ENCODE measurements around the gene ENTPD8. TPM values are rescaled to one million over a fixed set of nuclear protein-coding genes. Genes with fewer than 3 reads are reported as not detected.

Gene ENTPD8, protein sequence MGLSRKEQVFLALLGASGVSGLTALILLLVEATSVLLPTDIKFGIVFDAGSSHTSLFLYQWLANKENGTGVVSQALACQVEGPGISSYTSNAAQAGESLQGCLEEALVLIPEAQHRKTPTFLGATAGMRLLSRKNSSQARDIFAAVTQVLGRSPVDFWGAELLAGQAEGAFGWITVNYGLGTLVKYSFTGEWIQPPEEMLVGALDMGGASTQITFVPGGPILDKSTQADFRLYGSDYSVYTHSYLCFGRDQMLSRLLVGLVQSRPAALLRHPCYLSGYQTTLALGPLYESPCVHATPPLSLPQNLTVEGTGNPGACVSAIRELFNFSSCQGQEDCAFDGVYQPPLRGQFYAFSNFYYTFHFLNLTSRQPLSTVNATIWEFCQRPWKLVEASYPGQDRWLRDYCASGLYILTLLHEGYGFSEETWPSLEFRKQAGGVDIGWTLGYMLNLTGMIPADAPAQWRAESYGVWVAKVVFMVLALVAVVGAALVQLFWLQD
- total RNA-seq, result not detected

DNA sequence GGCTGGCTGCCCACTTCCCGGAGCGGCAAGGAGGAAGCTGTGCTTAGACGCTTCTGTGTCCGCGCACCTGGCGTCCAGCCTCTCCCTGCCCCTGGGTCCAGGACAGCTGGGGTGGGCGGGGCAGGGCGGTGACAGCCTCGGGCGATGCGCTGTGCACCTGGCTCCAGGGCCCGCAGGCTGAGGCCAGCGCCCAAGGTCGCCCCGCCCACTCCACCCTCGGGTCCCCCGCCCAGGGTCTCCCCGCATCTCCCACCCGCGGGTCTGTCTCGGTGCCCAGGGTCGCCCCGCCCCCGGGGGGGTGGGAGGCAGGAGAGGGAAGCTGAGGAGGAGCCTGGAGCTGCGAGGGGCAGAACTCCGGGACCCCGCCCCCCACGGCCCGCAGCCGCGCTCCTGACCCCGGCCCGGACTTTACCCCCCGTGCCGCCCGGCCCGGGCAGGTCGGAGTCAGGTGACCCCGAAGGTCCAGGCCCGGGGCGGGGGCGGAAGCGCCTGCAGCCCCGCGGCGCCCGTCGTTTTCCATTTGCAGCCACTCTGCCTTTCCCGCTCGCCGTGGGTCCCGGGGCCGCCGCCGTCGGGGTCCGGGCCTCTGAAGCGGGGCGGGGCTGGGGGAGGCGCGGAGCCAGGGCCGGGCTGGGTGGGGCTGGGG lies at the start of gene ENTPD8:
Gene ENTPD8, minus strand, starts transcription at position 69 of the 646 bp plus-strand sequence. CDS start 3,072 bp downstream, outside the sequence.
- CTCF ChIA-PET, result interaction anchor here (1.1 kb wide), 1 partner anchor 155 kb away, joined by 3 read pairs; no protein-coding TSS in a partner anchor
- no peak for DNase-seq

DNA sequence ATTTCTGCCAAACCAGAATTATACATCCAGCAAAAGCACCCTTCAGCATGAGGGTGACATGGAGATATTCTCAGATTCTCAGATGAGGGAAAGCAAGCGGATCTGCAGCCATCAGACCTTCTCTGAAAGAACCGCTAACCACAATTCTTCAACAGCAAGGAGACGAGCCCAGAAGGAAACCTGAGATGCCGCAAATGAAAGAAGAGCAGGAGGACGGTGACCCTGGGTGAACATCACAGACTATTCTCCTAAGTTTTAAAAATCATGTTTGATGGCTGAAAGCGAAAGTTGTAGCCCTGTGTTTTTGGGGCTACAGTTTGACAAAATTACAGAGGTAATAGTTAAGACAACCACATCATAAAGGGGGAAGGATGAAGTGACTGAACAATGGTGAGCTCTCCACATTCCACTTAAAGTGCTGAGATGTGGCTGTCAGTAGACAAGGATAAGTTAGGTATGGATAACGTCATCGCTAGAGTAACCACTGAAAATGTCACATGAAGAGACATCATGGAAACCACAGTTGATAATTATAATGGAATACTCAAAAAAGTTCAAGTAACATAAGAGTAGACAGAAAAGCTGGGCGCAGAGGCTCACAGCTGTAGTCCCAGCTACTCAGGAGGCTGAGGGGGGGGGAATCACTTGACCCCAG lies 49.5 kb upstream of the ENTPD8 start:
- Mint-ChIP-seq H3K27me3 (no peaks in the 10 kb centered on the region), H3K9me3 (no peaks in the 10 kb centered on the region), H3K27ac (no peak overlapping the region), H3K36me3 (ENCODE audit: low read depth) (no peaks in the 10 kb centered on the region), H3K4me1 (peaks cover 13% of the 10 kb centered on the region), H3K4me3 (no peak overlapping the region)
- POLR2A ChIA-PET, result no interaction called here
- CTCF ChIA-PET, result interaction anchor here (1.1 kb wide), 1 partner anchor 45 kb away, joined by 3 read pairs; no protein-coding TSS in a partner anchor
- no peak for DNase-seq

More for the DNA sequence above, at the start of gene ENTPD8:
- no peak within 1 kb of the TSS for H3K4me3 Mint-ChIP-seq
- H3K27ac Mint-ChIP-seq, result no peak within 1 kb of the TSS
- no peaks in the 10 kb centered on the region for H3K9me3 Mint-ChIP-seq
- POLR2A ChIA-PET, result interaction anchor here (2.1 kb wide), 1 partner anchor 18 kb away, joined by 8 read pairs; the partner anchor contains the start of genes EXD3 and NOXA1
- H3K36me3 Mint-ChIP-seq (ENCODE audit: low read depth), result no peaks in the 10 kb centered on the region
- peaks cover 14% of the 10 kb centered on the region for H3K27me3 Mint-ChIP-seq
- peaks cover 11% of the 10 kb centered on the region for H3K4me1 Mint-ChIP-seq

DNA sequence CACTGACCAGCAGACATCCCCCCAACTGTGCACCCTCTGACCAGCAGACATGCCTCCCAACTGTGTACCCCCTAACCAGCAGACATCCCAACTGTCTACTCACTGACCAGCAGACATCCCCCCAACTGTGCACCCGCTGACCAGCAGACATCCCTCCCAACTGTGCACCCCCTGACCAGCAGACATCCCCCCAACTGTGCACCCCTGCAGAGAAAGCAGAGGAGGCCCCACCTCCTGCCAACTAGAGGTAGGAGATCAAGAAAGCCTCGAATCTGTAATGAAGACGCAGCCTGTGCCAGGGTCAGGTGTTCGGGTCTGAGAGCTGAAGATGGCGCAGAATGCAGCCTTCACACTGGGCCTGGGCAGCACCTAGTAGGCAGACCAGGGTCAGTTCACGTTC lies 47.7 kb upstream of the ENTPD8 start:
- CTCF ChIA-PET, result no interaction called here
- DNase-seq, result no peak
- H3K27me3 Mint-ChIP-seq, result no peaks in the 10 kb centered on the region
- H3K36me3 Mint-ChIP-seq (ENCODE audit: low read depth), result no peaks in the 10 kb centered on the region
- no peak overlapping the region for H3K27ac Mint-ChIP-seq
- H3K9me3 Mint-ChIP-seq, result no peaks in the 10 kb centered on the region
- H3K4me1 Mint-ChIP-seq, result peaks cover 7% of the 10 kb centered on the region
- H3K4me3 Mint-ChIP-seq, result no peak overlapping the region
- POLR2A ChIA-PET, result no interaction called here

DNA sequence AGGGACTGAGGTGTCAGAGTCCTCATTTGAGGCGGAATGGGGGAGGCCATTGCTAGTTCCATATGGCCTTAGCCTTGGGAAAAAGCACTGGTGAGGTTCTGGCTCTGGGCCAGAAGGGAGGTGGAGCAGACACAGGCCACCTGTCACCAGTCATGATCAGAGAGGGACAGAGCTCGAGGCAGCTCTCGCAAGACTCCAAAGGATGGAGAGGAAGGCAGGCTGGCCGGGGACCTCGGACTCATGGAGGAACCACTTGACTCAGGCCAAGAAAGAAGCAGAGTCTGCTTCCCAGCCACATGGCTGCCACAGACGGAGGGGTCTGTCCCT lies 47.1 kb upstream of the ENTPD8 start:
- Mint-ChIP-seq H3K36me3 (ENCODE audit: low read depth) (no peaks in the 10 kb centered on the region), H3K4me1 (peaks cover 7% of the 10 kb centered on the region), H3K27ac (no peak overlapping the region), H3K9me3 (no peaks in the 10 kb centered on the region), H3K4me3 (no peak overlapping the region), H3K27me3 (no peaks in the 10 kb centered on the region)
- no peak for DNase-seq
- POLR2A ChIA-PET, result no interaction called here
- CTCF ChIA-PET, result no interaction called here

DNA sequence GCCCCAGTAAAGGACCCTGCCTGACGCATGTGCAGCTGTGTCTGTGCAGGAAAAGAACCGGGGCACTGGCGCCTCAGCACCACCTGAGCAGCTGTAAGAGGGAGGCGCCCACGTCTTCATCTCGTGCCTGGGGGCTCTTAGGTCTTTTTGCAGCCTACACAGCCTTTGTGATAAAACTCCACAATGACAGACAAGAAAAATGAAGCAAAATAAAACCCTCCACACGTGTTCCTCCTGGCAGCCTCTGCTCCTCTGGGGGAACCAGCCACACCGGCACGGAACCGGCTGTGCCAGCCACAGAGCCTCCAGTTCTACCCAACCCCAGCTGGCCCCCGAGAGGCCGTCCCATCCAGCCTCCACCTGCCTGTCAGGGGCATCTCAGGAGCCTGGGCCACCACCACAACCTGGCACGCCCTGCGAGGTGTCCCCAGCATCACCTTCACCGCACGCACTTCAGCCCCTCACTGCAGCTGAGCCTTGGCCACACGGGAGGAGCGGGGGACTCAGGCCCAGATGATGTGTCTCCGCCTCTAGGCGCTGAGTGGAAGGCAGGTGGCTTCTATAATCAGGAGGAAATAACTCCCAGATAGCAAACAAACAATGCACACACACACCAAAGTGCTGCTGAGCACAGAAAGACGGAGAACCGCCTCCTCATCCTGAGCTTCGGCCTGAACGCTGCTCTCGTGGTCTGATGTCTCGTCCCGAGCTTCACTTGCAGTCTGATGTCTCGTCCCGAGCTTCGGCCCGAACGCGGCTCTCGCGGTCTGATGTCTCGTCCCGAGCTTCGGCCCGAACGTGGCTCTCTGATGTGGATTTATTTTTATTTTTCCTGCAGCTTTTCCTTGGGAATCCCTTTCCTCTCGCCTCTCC lies 46.5 kb upstream of the ENTPD8 start:
- no peaks in the 10 kb centered on the region for H3K36me3 Mint-ChIP-seq (ENCODE audit: low read depth)
- H3K4me1 Mint-ChIP-seq, result peaks cover 7% of the 10 kb centered on the region
- H3K27ac Mint-ChIP-seq, result no peak overlapping the region
- DNase-seq, result no peak
- no peaks in the 10 kb centered on the region for H3K9me3 Mint-ChIP-seq
- no peak overlapping the region for H3K4me3 Mint-ChIP-seq
- ChIA-PET POLR2A (interaction anchor here (0.7 kb wide), 1 partner anchor 17 kb away, joined by 4 read pairs; no protein-coding TSS in a partner anchor), CTCF (no interaction called here)
- no peaks in the 10 kb centered on the region for H3K27me3 Mint-ChIP-seq

DNA sequence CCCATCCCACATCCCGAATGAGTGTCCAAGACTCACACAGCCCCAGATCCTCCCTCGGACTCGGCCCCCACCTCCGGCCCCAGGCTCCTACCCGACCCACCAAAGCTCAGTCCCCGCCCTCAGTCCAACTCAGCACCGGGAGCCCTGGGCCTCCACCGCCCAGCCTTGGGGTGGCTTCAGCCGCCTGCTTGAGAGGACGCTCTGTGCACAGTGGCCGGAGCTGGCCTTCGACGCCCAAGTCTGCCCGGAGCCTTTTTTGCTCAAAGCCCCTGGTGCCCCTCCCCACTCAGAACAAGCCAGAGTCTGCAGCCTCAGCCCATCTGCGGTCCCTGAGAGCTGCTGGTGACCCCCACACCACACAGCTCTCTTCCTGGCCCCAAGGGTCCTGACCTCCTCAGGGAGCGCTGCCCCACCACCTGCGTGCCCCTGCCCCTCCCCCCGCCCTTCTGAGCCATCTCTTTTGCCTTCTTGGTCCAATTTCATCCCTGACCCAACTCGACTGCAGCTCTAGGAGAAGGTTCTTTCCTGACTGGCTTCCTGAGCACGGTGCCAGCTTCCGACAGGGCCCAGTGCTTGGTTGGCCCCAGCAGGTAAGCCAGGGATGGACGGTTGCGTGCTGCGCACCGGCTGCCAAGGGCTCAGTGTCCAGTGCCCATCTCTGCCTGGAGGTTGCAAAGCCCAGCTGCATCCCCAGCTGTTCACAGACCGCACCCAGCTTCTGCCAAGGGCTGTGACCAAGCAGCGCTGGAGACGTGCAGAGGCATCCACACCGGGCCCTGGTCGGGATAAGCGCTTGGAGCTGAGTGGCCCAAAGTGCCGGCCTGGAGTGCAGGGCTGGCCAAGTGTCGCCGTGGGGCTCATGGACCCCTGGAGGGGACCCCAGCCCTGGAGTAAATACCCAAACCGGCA lies 45.6 kb upstream of the ENTPD8 start:
- Mint-ChIP-seq H3K9me3 (no peaks in the 10 kb centered on the region), H3K36me3 (ENCODE audit: low read depth) (no peaks in the 10 kb centered on the region), H3K4me3 (no peak overlapping the region), H3K27ac (no peak overlapping the region), H3K27me3 (no peaks in the 10 kb centered on the region), H3K4me1 (peaks cover 6% of the 10 kb centered on the region)
- CTCF ChIA-PET, result no interaction called here
- POLR2A ChIA-PET, result interaction anchor here (0.7 kb wide), 1 partner anchor 17 kb away, joined by 4 read pairs; no protein-coding TSS in a partner anchor
- no peak for DNase-seq

DNA sequence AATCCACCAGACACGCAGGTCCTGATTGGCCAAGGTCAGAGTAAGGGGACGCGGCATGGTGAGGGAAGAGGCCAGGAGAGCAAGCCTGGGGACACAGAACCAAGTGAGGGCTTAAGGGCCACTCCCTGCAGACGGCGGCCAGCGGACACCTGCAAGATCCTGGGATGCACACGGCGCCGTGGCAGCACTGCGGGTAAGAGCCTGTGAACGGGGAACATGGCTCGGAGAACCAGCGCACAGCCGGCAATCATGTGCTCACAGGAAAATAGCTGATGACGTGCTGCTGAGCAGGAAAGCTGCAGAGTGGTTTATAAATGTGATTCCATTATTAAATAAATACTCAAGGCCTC lies 45.0 kb upstream of the ENTPD8 start:
- no peak overlapping the region for H3K4me3 Mint-ChIP-seq
- POLR2A ChIA-PET, result no interaction called here
- H3K27me3 Mint-ChIP-seq, result no peaks in the 10 kb centered on the region
- CTCF ChIA-PET, result no interaction called here
- no peaks in the 10 kb centered on the region for H3K9me3 Mint-ChIP-seq
- no peak for DNase-seq
- H3K36me3 Mint-ChIP-seq (ENCODE audit: low read depth), result no peaks in the 10 kb centered on the region
- no peak overlapping the region for H3K27ac Mint-ChIP-seq
- H3K4me1 Mint-ChIP-seq, result peaks cover 6% of the 10 kb centered on the region

DNA sequence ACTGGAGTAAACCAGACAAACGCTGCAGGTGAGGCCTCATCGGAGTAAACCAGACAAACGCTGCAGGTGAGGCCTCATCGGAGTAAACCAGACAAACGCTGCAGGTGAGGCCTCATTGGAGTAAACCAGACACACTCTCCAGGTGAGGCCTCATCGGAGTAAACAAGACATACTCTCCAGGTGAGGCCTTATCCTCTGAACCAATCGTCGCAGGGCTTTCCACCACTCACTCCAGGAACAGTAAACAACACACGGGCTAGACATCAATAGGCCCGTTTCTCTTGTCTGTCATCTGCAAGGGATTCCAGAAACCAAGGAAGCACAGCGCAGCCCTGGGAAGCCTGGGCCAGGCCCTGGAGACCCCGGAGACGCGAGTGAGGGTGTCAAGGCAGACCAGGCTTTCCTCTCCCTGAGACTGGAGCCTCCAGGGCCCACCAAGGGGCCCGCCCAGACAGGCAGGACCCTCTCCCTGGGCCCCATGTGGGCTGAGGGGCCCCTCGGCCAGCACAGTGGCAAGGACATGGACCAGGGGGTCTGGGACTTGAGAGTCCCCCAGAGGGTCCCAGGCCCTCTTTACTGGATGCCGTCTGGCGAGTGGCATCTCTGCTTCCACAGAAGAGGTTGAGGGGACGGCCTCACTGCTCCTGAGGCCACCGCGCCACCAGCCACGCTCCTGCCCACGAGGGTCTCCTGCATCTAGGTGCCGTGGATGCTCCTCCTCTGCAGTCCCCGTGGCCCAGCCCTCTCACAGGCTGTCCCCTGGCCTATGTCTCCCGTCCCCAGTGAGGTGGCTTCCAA lies 44.4 kb upstream of the ENTPD8 start:
- no peaks in the 10 kb centered on the region for H3K27me3 Mint-ChIP-seq
- CTCF ChIA-PET, result no interaction called here
- H3K36me3 Mint-ChIP-seq (ENCODE audit: low read depth), result no peaks in the 10 kb centered on the region
- no peak overlapping the region for H3K27ac Mint-ChIP-seq
- DNase-seq, result no peak
- no peaks in the 10 kb centered on the region for H3K9me3 Mint-ChIP-seq
- no peak overlapping the region for H3K4me3 Mint-ChIP-seq
- POLR2A ChIA-PET, result no interaction called here
- peaks cover 5% of the 10 kb centered on the region for H3K4me1 Mint-ChIP-seq

DNA sequence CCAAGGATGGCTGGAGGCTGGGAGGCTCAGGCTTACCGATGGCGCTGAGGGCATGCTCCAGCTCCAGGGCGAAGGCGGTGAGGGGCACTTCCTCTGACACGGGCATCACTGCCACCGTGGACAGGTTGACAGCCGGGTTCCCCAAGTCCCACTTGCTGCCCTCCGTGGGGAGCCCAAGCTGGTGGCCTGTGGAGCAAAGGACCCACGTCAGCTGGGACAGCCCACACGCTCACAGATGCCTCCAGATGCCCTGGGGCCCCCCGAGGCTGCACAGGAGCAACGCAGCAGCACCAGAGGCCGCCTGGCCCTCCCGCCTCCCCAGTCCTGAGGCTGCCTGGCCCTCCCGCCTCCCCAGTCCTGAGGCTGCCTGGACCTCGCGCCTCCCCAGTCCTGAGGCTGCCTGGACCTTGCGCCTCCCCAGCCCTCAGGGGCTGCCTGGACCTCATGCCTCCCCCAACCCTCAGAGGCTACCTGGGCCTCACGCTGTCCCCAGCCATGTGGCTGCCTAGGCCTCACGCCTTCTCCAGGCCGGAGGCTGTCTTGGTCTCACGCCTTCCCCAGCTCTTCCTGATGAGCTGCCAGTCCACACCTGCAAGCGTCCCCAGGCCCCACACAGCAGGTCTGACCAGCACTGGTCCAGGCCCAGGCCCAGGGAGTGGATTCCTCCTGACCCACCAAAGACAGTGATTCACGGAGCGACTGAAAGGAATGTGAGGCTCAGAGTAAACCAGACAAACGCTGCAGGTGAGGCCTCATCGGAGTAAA lies 43.6 kb upstream of the ENTPD8 start:
- H3K4me3 Mint-ChIP-seq, result no peak overlapping the region
- CTCF ChIA-PET, result no interaction called here

DNA sequence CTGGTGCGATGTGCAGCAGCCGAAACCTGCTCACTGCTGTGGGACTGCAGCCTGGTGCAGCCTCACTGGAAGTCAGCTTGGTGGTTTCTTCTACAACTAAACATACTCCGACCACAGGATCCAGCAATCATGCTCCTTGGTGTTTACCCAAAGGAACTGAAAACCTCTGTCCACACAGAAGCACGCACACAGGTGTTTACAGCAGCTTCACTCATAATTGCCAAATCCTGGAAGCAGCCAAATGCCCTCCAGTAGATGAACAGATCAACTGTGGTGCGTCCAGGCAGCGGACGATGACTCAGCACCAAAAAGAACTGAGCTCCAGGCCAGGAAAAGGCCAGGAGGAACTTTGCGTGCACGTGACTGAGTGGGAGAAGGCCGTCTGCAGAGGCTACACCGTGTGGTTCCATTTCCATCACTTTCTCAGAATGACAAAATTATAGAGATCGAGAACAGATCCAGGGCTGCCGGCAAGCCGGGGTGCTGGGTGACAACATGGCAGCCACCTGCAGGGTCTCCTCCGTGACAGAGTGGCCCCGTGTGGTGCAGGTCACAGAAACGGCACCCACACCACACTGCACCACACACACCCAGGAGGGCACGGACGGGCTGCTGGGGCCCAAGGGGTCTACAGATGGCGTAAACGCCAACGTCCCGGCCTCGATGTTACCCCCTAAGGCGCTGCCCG lies 41.1 kb upstream of the ENTPD8 start:
- H3K27me3 Mint-ChIP-seq, result no peaks in the 10 kb centered on the region
- no peaks in the 10 kb centered on the region for H3K9me3 Mint-ChIP-seq
- no peak overlapping the region for H3K4me3 Mint-ChIP-seq
- H3K4me1 Mint-ChIP-seq, result peaks cover 5% of the 10 kb centered on the region
- H3K36me3 Mint-ChIP-seq (ENCODE audit: low read depth), result no peaks in the 10 kb centered on the region
- ChIA-PET POLR2A (no interaction called here), CTCF (interaction anchor here (0.7 kb wide), 1 partner anchor 59 kb away, joined by 3 read pairs; the partner anchor contains the start of genes EXD3 and NOXA1)
- DNase-seq, result no peak
- H3K27ac Mint-ChIP-seq, result no peak overlapping the region

More for the DNA sequence above, 43.6 kb upstream of the ENTPD8 start:
- POLR2A ChIA-PET, result no interaction called here
- no peak for DNase-seq
- H3K27me3 Mint-ChIP-seq, result no peaks in the 10 kb centered on the region
- no peak overlapping the region for H3K27ac Mint-ChIP-seq
- H3K4me1 Mint-ChIP-seq, result peaks cover 5% of the 10 kb centered on the region
- H3K36me3 Mint-ChIP-seq (ENCODE audit: low read depth), result no peaks in the 10 kb centered on the region
- no peaks in the 10 kb centered on the region for H3K9me3 Mint-ChIP-seq

All from activated CD4-positive, alpha-beta memory T cell treated with anti-CD3 and anti-CD28 coated beads, Interleukin-2, amount 10 ng/mL, durations not matched to agents 7 days and 5 days (primary cell).